OCI-LY1 (cell line): ENCODE measurements around the gene TPSB2.
"Not testable (repeated sequence)": the region's sequence is repeated elsewhere in the genome, so short reads cannot be mapped to it uniquely, and the experiment has no call there.

Experiments used
- H2AFZ ChIP-seq: fragments of 200-600 bp; sonication (generic), shearing (Covaris generic); 2 replicates; pipeline ENCODE4 v1.6.0; 2014; ENCODE audit warnings: antibody characterized with exemption, mild to moderate bottlenecking, low read length
- H3F3A ChIP-seq: fragments of 200-600 bp; sonication (generic), shearing (Covaris generic); 2 replicates; pipeline ENCODE4 v1.6.0; 2014; ENCODE audit warnings: mild to moderate bottlenecking, antibody characterized with exemption, low read length, moderate library complexity; ENCODE audit not compliant: insufficient read depth
- H3K27ac ChIP-seq: fragments of 200-600 bp; sonication (generic); 2 replicates; pipeline ENCODE4 v1.5.1; 2014; ENCODE audit warnings: low read length, mixed run types, mild to moderate bottlenecking, low read depth; ENCODE audit not compliant: poor library complexity, severe bottlenecking
- H3K27me3 ChIP-seq: fragments of 200-600 bp; sonication (generic); 2 replicates; pipeline ENCODE4 v1.6.0; 2014; ENCODE audit warnings: antibody characterized with exemption, mild to moderate bottlenecking, low read length, moderate library complexity; ENCODE audit not compliant: insufficient read depth
- H3K36me3 ChIP-seq: fragments of 200-600 bp; sonication (generic); 2 replicates; pipeline ENCODE4 v1.6.1; 2014; ENCODE audit warnings: mild to moderate bottlenecking, antibody characterized with exemption, low read length, moderate library complexity, mixed read lengths; ENCODE audit not compliant: insufficient read depth
- H3K4me1 ChIP-seq: fragments of 200-600 bp; sonication (generic); 2 replicates; pipeline ENCODE4 v1.5.1; 2014; ENCODE audit warnings: mild to moderate bottlenecking, low read length, moderate library complexity; ENCODE audit not compliant: insufficient read depth, severe bottlenecking
- H3K4me2 ChIP-seq: fragments of 200-600 bp; sonication (generic), shearing (Covaris generic); 2 replicates; pipeline ENCODE4 v1.6.1; 2014; ENCODE audit warnings: low read length
- H3K4me3 ChIP-seq: fragments of 200-600 bp; sonication (generic); 2 replicates; pipeline ENCODE4 v1.5.1; 2014; ENCODE audit warnings: low read length, low read depth, mild to moderate bottlenecking, mixed read lengths; ENCODE audit not compliant: poor library complexity, severe bottlenecking
- H3K79me2 ChIP-seq: fragments of 200-600 bp; shearing (Covaris generic); 2 replicates; pipeline ENCODE4 v1.6.1; 2016; ENCODE audit warnings: mixed run types, low read length, mixed read lengths; ENCODE audit not compliant: insufficient read depth
- H3K9ac ChIP-seq: fragments of 200-600 bp; sonication (generic), shearing (Covaris generic); 2 replicates; pipeline ENCODE4 v1.6.1; 2014; ENCODE audit warnings: mild to moderate bottlenecking, low read length, mixed read lengths
- H3K9me2 ChIP-seq: fragments of 200-600 bp; sonication (generic), shearing (Covaris generic); 2 replicates; pipeline ENCODE4 v1.6.1; 2014; ENCODE audit warnings: low read depth, mild to moderate bottlenecking, low read length, mixed read lengths
- H3K9me3 ChIP-seq: fragments of 200-600 bp; shearing (Covaris generic); 2 replicates; pipeline ENCODE4 v1.6.1; 2014; ENCODE audit warnings: low read length, mixed read lengths
- H4K20me1 ChIP-seq: fragments of 200-600 bp; sonication (generic), shearing (Covaris generic); 2 replicates; pipeline ENCODE4 v1.6.0; 2016; ENCODE audit warnings: mild to moderate bottlenecking, low read length; ENCODE audit not compliant: insufficient read depth
- EZH2 ChIP-seq: fragments of 200-600 bp; sonication (generic), shearing (Covaris generic); IDR thresholded peaks from 2 replicates; pipeline ENCODE4 v1.8.0; 2017; ENCODE audit warnings: borderline replicate concordance, mixed run types, mild to moderate bottlenecking, antibody characterized with exemption, low read length, moderate library complexity, mixed read lengths
- TF ChIP-seq, protein P1 (sequence below): fragments of 200-600 bp; sonication (generic), shearing (Covaris generic); IDR thresholded peaks from 2 replicates; pipeline ENCODE4 v1.5.1; 2017; ENCODE audit warnings: mild to moderate bottlenecking, antibody characterized with exemption, low read length, moderate library complexity, mixed read lengths

The TPSB2 gene

DNA sequence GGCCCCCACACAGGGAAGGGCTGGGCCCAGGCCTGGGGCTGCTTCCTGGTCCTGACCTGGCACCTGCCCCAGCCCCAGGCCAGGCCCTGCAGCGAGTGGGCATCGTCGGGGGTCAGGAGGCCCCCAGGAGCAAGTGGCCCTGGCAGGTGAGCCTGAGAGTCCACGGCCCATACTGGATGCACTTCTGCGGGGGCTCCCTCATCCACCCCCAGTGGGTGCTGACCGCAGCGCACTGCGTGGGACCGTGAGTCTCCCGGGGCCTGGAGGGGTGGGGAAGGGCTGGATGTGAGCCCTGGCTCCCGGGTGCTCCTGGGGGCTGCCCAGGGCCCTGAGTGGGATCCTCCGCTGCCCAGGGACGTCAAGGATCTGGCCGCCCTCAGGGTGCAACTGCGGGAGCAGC lies 11.1 kb upstream of the TPSB2 start:
- not testable (repeated sequence) for H3F3A ChIP-seq, H3K27me3 ChIP-seq, H3K9ac ChIP-seq, H3K4me3 ChIP-seq, H3K9me2 ChIP-seq, H3K36me3 ChIP-seq, H3K27ac ChIP-seq, H3K4me2 ChIP-seq, H2AFZ ChIP-seq, H3K4me1 ChIP-seq, H4K20me1 ChIP-seq, H3K79me2 ChIP-seq, H3K9me3 ChIP-seq

DNA sequence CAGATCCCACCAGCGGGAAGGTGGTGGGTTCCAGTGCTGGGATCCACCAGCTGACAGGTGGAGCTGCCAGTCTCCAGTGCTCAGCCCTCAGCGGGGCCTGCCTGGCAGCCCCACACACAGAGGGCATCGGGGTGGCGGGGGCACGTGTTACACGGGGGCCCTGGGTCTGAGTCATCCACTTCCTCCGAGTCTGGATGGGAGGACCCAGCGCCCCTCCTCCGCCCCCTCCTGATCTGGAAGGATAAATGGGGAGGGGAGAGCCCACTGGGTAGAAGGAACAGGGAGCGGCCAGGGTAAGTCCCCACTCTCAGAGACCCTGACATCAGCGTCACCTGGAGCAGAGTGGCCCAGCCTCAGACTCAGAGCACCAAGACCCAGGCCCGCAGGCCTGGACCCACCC lies 10.5 kb upstream of the TPSB2 start, which contains the start of gene TPSAB1:
Gene TPSAB1 (plus strand): TSS at position 270 of the 400 bp plus-strand sequence. CDS start 234 bp downstream, outside the sequence.
- H3K9me3 ChIP-seq, H3K27ac ChIP-seq, H3K9me2 ChIP-seq, H4K20me1 ChIP-seq, H3K79me2 ChIP-seq, H3K4me1 ChIP-seq, H3K27me3 ChIP-seq, H3K9ac ChIP-seq, H2AFZ ChIP-seq, H3K36me3 ChIP-seq, H3K4me3 ChIP-seq, H3F3A ChIP-seq, H3K4me2 ChIP-seq: not testable (repeated sequence)

DNA sequence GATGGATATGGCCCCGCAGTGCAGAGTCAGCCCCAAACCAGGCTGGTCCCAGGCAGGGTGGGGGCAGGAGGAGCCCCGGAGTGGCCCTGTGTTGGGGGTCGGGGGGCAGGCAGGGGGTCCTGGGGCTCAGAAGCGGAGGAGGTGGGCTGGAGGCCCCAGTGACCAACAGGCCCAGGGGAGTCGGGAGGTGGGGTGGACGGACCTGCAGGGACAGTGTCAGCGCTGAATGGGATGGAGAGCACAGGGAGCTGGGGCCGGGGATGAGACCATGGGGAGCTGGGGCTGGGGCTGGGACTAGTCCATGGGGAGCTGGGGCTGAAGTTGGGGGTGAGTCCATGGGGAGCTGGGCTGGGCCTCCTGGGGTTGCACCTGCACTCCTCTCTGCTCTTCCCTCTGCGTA lies 9.6 kb upstream of the TPSB2 start:
- H3K27me3 ChIP-seq, H4K20me1 ChIP-seq, H3K36me3 ChIP-seq, H3F3A ChIP-seq, H3K9ac ChIP-seq, H3K27ac ChIP-seq, H2AFZ ChIP-seq, H3K4me1 ChIP-seq, H3K9me2 ChIP-seq, H3K79me2 ChIP-seq, H3K9me3 ChIP-seq, H3K4me2 ChIP-seq, H3K4me3 ChIP-seq: not testable (repeated sequence)

DNA sequence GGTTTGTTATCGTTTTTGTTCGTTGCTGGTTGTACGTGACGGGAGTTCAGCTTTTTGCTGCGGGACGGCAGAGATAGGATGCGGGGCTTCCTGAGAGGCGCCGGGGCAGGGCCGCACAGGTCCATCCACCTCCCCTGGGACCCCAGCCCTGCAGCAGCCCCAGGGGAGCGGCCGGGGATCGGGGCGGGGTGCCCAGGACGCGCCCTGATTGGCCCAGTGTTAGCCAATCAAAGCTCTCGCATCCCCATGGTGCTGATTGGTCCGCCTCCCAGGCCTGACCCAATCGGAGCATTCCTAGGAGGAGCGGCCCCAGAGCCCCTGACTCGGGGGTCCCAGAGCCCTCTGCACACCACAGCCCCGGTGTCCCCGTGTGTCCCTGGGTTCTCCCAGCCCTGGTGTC lies 8.9 kb upstream of the TPSB2 start:
- H3K4me3 ChIP-seq, H4K20me1 ChIP-seq, H3K27ac ChIP-seq, H3K79me2 ChIP-seq, H3K9me3 ChIP-seq, H3K4me2 ChIP-seq, H3K4me1 ChIP-seq, H3K9me2 ChIP-seq, H3K9ac ChIP-seq, H2AFZ ChIP-seq, H3K36me3 ChIP-seq, H3F3A ChIP-seq, H3K27me3 ChIP-seq: not testable (repeated sequence)

DNA sequence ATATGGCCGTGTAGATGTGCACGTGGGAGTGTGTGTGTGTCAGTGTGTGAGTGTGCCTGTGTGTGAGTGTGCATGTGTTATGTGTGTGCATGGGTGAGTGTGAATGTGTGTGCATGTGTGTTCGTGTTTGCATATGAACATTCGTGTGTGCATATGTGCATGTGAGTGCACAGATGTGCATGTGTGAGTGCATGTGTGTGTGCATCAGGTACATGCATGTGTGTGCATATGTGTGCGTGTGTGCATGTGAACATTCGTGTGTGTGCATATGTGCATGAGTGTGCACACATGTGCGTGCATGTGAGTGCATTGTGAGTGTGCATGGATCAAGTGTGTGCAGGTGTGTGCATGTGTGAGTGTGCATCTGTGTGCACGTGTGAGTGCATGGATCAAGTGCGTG lies 8.0 kb upstream of the TPSB2 start:
- Histone ChIP-seq H3K36me3 (no peaks in the 10 kb centered on the region), H3F3A (no peaks in the 10 kb centered on the region), H3K27me3 (no peaks in the 10 kb centered on the region), H2AFZ (no peak overlapping the region), H3K9me2 (no peaks in the 10 kb centered on the region), H3K79me2 (no peaks in the 10 kb centered on the region), H3K4me1 (no peaks in the 10 kb centered on the region), H3K27ac (no peak overlapping the region), H3K4me2 (no peak overlapping the region), H3K9me3 (no peaks in the 10 kb centered on the region), H3K4me3 (no peak overlapping the region), H4K20me1 (no peaks in the 10 kb centered on the region), H3K9ac (no peak overlapping the region)
- TF ChIP-seq, protein P1, sequence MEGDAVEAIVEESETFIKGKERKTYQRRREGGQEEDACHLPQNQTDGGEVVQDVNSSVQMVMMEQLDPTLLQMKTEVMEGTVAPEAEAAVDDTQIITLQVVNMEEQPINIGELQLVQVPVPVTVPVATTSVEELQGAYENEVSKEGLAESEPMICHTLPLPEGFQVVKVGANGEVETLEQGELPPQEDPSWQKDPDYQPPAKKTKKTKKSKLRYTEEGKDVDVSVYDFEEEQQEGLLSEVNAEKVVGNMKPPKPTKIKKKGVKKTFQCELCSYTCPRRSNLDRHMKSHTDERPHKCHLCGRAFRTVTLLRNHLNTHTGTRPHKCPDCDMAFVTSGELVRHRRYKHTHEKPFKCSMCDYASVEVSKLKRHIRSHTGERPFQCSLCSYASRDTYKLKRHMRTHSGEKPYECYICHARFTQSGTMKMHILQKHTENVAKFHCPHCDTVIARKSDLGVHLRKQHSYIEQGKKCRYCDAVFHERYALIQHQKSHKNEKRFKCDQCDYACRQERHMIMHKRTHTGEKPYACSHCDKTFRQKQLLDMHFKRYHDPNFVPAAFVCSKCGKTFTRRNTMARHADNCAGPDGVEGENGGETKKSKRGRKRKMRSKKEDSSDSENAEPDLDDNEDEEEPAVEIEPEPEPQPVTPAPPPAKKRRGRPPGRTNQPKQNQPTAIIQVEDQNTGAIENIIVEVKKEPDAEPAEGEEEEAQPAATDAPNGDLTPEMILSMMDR: no peak
- no peak for TF ChIP-seq EZH2

DNA sequence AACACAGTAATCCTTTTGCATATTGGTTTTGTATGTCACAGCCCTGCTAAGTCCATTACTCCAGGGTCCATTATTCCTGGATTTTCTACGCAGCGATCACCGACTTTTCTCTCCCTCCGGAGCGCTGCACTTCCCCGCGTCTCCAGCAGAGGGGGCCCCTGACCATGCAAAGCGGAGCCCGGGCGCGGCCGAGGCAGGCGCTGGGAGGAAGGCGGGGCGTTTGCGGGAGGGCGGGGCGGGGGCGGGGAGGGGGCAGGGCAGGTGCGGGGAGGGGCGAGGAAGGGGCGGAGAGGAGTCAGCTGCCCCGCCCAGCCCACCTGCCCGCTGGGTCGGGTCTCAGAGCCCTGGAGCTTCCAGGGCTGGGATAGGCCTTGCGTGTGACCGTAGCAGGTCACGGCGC lies 6.7 kb upstream of the TPSB2 start:
- not testable (repeated sequence) for H3K79me2 ChIP-seq, H3K9me2 ChIP-seq, H2AFZ ChIP-seq, H3K4me2 ChIP-seq, H3K4me3 ChIP-seq, H3K9me3 ChIP-seq, H4K20me1 ChIP-seq, H3K4me1 ChIP-seq, H3K36me3 ChIP-seq, H3K9ac ChIP-seq, H3F3A ChIP-seq, H3K27ac ChIP-seq, H3K27me3 ChIP-seq

DNA sequence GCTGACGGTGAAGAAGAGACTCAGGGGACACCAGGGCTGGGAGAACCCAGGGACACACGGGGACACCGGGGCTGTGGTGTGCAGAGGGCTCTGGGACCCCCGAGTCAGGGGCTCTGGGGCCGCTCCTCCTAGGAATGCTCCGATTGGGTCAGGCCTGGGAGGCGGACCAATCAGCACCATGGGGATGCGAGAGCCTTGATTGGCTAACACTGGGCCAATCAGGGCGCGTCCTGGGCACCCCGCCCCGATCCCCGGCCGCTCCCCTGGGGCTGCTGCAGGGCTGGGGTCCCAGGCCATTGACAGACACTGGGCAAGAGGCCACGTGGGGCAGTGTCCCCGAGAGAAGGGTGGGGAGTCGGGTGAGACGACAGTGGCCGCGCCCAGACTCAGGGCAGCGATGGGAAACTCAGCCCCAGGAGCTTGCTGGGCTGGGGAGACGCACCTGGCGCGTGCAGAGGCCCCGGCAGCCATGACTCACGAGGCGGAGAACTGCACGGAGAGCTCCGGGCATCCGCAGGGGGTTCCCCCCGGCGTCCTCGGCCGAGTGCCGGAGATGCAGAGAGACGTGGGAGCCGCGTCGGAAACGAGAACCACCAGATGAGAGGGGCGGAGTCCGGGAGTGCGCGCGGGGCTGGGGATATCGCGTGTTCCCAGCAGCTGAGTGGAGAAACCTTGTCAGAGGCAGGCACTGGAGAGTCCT lies 2.2 kb upstream of the TPSB2 start:
- not testable (repeated sequence) for H3K9me3 ChIP-seq, H2AFZ ChIP-seq, H3K4me3 ChIP-seq, H3F3A ChIP-seq, H3K4me1 ChIP-seq, H3K79me2 ChIP-seq, H3K4me2 ChIP-seq, H4K20me1 ChIP-seq, H3K27me3 ChIP-seq, H3K36me3 ChIP-seq, H3K9ac ChIP-seq, H3K27ac ChIP-seq, H3K9me2 ChIP-seq
